DMS 273 (cell line): Measurements from ENCODE around the gene FAM107A.
"Not testable (repeated sequence)": the region's sequence is repeated elsewhere in the genome, so short reads cannot be mapped to it uniquely, and the experiment has no call there.

Source experiments
- DNase-seq: peaks from one replicate; lab custom pipeline; 2025; ENCODE audit not compliant: unreplicated experiment; lab: John Stamatoyannopoulos, UW

Gene FAM107A

GRCh38 chr3:58537412-58538301 is 39.5 kb downstream of the FAM107A start:
- DNase-seq: no peak

- DNase-seq: peak; percentile 63
These were observed 40.4 kb downstream of the FAM107A start, which contains the start of gene ACOX2 for GRCh38 chr3:58536501-58537411. Gene ACOX2, minus strand, starts transcription at chr3:58537190. Its CDS starts 2,084 bp downstream, at chr3:58535106.

GRCh38 chr3:58535531-58536500 is 41.4 kb downstream of the FAM107A start:
- peak; percentile 83 for DNase-seq

- DNase-seq: no peak
These were observed 42.3 kb downstream of the FAM107A start for GRCh38 chr3:58534592-58535494.

- DNase-seq: peak; percentile 86
These were observed 44.4 kb downstream of the FAM107A start for GRCh38 chr3:58532794-58533220.

- DNase-seq: peak; percentile 54
These were observed 45.2 kb downstream of the FAM107A start for GRCh38 chr3:58531956-58532355.

- no peak for DNase-seq
These were observed 45.6 kb downstream of the FAM107A start for GRCh38 chr3:58531555-58531954.

- DNase-seq: no peak
These were observed 46.8 kb downstream of the FAM107A start for GRCh38 chr3:58530354-58530865.

- DNase-seq: peak; percentile 56
These were observed 47.5 kb downstream of the FAM107A start for GRCh38 chr3:58529516-58530353.

- DNase-seq: peak; percentile 85
These were observed 48.6 kb downstream of the FAM107A start for GRCh38 chr3:58528629-58529028.

GRCh38 chr3:58527440-58527839 is 49.8 kb downstream of the FAM107A start:
- not testable (repeated sequence) for DNase-seq

GRCh38 chr3:58526515-58526957 is 50.7 kb downstream of the FAM107A start:
- DNase-seq: peak; percentile 76

GRCh38 chr3:58524326-58524888 is 52.8 kb downstream of the FAM107A start:
- no peak for DNase-seq

- no peak for DNase-seq
These were observed 54.3 kb downstream of the FAM107A start for GRCh38 chr3:58522759-58523425.

GRCh38 chr3:58521917-58522631 is 55.1 kb downstream of the FAM107A start:
- DNase-seq: no peak

- peak; percentile 32 for DNase-seq
These were observed 55.9 kb downstream of the FAM107A start for GRCh38 chr3:58521336-58521670.
